Activated CD8-positive, alpha-beta memory T cell treated with anti-CD3 and anti-CD28 coated beads, Interleukin-2, amount 10 ng/mL, durations not matched to agents 7 days and 5 days (primary cell): ENCODE measurements around the gene RMND1. TPM values are rescaled to one million over a fixed set of nuclear protein-coding genes. Genes with fewer than 3 reads are reported as not detected.

ENCODE experiments used
- ATAC-seq: fragments of 150-1000 bp; cut with Tn5 transposase; one replicate; pipeline ENCODE4 v1.10.0; 2021; ENCODE audit warnings: moderate library complexity
- CTCF ChIA-PET: fragments of 350-600 bp; sonication (Branson Sonifier 250); formaldehyde crosslinking; loops from one replicate; lab custom pipeline; 2021; ENCODE audit warnings: antibody characterized with exemption; lab: Charles Lee
- DNase-seq: peaks from one replicate; pipeline ENCODE4 v3.0.0-alpha.2; 2020
- H3K27ac Mint-ChIP-seq: one replicate; pipeline ENCODE4 v1.8.0; 2021; ENCODE audit warnings: mild to moderate bottlenecking, mixed read lengths
- H3K27me3 Mint-ChIP-seq: one replicate; pipeline ENCODE4 v1.8.0; 2021; ENCODE audit warnings: mixed read lengths
- H3K36me3 Mint-ChIP-seq: one replicate; pipeline ENCODE4 v1.8.0; 2021; ENCODE audit warnings: mild to moderate bottlenecking, mixed read lengths
- H3K4me1 Mint-ChIP-seq: one replicate; pipeline ENCODE4 v1.8.0; 2021; ENCODE audit warnings: mixed read lengths
- H3K4me3 Mint-ChIP-seq: one replicate; pipeline ENCODE4 v1.8.0; 2021; ENCODE audit warnings: mild to moderate bottlenecking, moderate library complexity, mixed read lengths
- H3K9me3 Mint-ChIP-seq: one replicate; pipeline ENCODE4 v1.8.0; 2022; ENCODE audit warnings: low read depth, mixed read lengths
- total RNA-seq, 2 experiments: library from RNA; stranded (reverse); gene quantifications; one replicate each; pipeline ENCODE4 v1.2.3, GENCODE V29; 2021

The RMND1 gene, protein sequence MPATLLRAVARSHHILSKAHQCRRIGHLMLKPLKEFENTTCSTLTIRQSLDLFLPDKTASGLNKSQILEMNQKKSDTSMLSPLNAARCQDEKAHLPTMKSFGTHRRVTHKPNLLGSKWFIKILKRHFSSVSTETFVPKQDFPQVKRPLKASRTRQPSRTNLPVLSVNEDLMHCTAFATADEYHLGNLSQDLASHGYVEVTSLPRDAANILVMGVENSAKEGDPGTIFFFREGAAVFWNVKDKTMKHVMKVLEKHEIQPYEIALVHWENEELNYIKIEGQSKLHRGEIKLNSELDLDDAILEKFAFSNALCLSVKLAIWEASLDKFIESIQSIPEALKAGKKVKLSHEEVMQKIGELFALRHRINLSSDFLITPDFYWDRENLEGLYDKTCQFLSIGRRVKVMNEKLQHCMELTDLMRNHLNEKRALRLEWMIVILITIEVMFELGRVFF
- 10 to 100 TPM; 19.9 to 21.8 TPM for total RNA-seq

DNA sequence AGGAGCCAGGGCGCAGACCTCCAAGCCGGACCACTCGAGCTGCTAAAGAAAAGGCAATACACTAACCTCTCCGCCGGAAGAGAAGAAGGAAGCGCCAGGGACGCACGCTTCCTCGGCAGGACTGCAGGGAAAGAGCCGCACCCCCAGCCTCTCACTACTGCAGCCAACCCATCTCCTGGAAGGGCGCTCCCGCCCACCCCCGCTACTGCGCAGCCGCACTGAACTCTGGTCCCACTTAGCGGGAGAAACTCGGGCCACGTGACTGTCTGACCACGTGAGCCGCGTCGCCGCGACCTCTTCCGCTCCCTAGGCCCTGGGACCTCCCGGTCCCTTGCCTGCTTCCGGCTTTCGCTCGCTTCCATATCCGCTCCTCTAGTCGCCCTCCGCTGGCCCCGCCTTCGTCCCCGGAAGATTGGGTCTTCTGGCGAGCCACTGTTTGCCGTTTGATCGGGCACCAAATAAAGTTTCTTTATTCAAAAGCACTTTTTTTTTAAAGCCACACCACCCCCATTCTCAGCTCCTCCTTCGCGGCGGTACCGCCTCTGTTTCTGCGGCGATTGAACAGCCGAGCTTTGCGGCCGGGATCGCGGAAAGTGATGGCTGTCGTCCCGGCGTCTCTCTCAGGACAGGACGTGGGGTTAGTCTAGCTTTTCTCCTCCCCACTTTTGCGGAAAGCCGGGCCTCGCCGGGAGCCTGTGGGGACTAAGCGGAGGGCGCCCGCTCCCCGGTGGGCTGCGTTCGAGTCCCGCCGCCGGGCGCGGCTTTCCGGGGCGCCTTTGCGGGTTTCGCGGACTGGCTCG lies at the start of gene RMND1:
RMND1 (minus strand) TSS at position 177 of the 800 bp plus-strand sequence. CDS start 6,315 bp downstream, outside the sequence.
- DNase-seq (peak; percentile 100), ATAC-seq (peak; percentile 98)
- no peaks in the 10 kb centered on the region for H3K9me3 Mint-ChIP-seq
- H3K27ac Mint-ChIP-seq: peak within 1 kb of the TSS; percentile 93
- peaks cover 26% of the 10 kb centered on the region for H3K4me1 Mint-ChIP-seq
- no peaks in the 10 kb centered on the region for H3K27me3 Mint-ChIP-seq
- H3K36me3 Mint-ChIP-seq: peaks cover 10% of the 10 kb centered on the region
- CTCF ChIA-PET: interaction anchor here (0.6 to 2.0 kb wide), 6 partner anchors 10 to 80 kb away, joined by 3 to 11 read pairs (median 3); no protein-coding TSS in a partner anchor
- H3K4me3 Mint-ChIP-seq: peak within 1 kb of the TSS; percentile 95

DNA sequence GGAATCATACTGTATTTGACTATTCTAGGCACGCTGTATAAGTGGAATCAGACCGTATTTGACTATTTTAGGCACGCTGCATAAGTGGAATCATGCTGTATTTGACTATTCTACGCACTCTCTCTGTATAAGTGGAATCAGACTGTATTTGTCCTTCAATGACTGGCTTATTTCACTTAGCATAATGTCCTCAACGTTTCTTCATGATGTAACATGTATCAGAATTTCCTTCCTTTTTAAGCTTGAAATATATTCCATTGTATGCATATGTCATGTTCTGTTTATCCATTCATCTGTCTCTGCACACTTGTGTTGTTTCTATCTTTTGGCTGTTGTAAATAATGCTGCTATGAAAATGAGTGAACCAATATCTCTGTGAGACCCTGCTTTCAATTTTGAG lies 47.6 kb upstream of the RMND1 start:
- CTCF ChIA-PET: no interaction called here
- Mint-ChIP-seq H3K9me3 (no peaks in the 10 kb centered on the region), H3K4me3 (no peak overlapping the region), H3K27me3 (peaks cover 50% of the 10 kb centered on the region), H3K36me3 (peaks cover 1% of the 10 kb centered on the region), H3K4me1 (peaks cover 10% of the 10 kb centered on the region), H3K27ac (no peak overlapping the region)
- ATAC-seq (no peak), DNase-seq (no peak)

DNA sequence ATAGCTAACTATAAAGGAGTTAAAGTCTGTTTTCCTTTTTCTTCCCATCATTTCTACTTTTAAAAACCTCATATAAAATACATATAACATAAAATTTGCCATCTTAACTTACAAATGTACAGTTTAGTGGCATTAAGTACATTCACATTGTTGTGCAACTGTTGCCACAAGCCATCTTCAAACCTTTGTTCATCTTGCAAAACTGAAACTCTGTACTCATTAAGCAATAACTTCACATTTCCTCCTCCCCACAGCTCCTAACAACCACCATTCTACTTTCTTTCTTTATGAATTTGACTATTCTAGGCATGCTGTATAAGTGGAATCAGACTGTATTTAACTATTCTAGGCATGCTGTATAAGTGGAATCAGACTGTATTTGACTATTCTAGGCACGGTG lies 46.4 kb upstream of the RMND1 start:
- no peak overlapping the region for H3K27ac Mint-ChIP-seq
- H3K9me3 Mint-ChIP-seq: no peaks in the 10 kb centered on the region
- ATAC-seq (peak; percentile 47), DNase-seq (no peak)
- CTCF ChIA-PET: no interaction called here
- peaks cover 55% of the 10 kb centered on the region for H3K27me3 Mint-ChIP-seq
- H3K36me3 Mint-ChIP-seq: peaks cover 1% of the 10 kb centered on the region
- no peak overlapping the region for H3K4me3 Mint-ChIP-seq
- H3K4me1 Mint-ChIP-seq: peaks cover 16% of the 10 kb centered on the region

DNA sequence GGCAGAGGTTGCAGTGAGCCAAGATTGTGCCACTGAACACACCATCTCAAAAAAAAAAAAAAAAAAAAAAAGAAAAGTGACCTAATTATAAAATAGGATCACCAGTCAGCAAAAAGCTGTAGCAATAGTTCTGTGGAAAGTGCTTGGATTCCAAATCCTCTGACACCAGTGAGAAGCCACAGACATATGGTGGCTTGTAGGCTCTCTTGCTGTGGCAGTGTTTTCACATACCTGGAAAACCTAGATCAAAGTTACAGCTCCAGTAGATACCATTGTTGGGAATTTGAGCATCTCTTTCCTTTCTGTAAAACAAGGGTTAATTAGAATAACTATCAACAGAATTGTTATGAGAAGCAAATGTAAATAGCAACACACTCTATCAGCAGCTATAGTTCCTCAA lies 46.0 kb upstream of the RMND1 start:
- Mint-ChIP-seq H3K4me3 (no peak overlapping the region), H3K27me3 (peaks cover 59% of the 10 kb centered on the region), H3K27ac (no peak overlapping the region), H3K36me3 (peaks cover 1% of the 10 kb centered on the region), H3K9me3 (no peaks in the 10 kb centered on the region), H3K4me1 (peaks cover 18% of the 10 kb centered on the region)
- DNase-seq (no peak), ATAC-seq (no peak)
- CTCF ChIA-PET: no interaction called here

DNA sequence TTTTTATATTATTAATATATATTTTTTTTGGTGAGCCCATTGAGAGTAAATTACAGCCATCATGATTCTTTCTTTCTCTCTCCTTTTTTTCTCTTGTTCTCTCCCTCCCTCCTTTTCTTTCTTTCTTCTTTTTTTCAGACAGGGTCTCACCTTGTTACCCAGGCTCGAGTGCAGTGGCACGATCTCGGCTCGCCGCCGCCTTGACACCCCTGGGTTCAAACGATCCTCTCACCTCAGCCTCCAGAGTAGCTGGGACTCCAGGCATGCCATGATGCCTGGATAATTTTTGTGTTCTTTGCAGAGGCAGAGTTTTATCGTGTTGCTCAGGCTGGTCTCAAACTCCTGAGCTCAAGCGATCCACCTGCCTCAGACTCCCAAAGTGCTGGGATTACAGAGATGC lies 43.5 kb upstream of the RMND1 start:
- ATAC-seq (no peak), DNase-seq (no peak)
- Mint-ChIP-seq H3K9me3 (no peaks in the 10 kb centered on the region), H3K4me1 (peaks cover 18% of the 10 kb centered on the region), H3K36me3 (peaks cover 1% of the 10 kb centered on the region), H3K27ac (no peak overlapping the region), H3K27me3 (peaks cover 70% of the 10 kb centered on the region), H3K4me3 (no peak overlapping the region)
- CTCF ChIA-PET: no interaction called here

DNA sequence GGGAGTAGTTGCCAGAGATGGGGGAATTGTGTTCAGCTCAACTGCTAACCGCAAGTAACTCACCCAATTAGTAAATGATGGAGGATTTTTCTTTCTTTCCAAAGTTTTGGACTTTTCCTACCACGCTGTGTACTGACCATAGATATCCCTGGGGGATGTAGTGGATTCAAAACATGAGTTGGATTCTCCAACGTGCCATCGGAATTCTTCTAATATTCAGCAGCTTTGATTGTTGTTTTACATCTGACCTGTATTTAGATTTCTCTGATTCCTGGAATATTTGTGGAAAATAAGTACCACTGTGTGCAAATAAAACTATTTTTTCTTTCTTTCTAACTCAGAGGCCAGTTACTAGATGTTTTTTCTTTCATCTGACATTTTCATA lies 43.0 kb upstream of the RMND1 start:
- CTCF ChIA-PET: no interaction called here
- H3K4me1 Mint-ChIP-seq: peaks cover 18% of the 10 kb centered on the region
- H3K9me3 Mint-ChIP-seq: no peaks in the 10 kb centered on the region
- H3K27ac Mint-ChIP-seq: no peak overlapping the region
- ATAC-seq: no peak
- H3K27me3 Mint-ChIP-seq: peaks cover 68% of the 10 kb centered on the region
- peak overlapping the region; percentile 45 for H3K4me3 Mint-ChIP-seq
- DNase-seq: no peak
- peaks cover 1% of the 10 kb centered on the region for H3K36me3 Mint-ChIP-seq

DNA sequence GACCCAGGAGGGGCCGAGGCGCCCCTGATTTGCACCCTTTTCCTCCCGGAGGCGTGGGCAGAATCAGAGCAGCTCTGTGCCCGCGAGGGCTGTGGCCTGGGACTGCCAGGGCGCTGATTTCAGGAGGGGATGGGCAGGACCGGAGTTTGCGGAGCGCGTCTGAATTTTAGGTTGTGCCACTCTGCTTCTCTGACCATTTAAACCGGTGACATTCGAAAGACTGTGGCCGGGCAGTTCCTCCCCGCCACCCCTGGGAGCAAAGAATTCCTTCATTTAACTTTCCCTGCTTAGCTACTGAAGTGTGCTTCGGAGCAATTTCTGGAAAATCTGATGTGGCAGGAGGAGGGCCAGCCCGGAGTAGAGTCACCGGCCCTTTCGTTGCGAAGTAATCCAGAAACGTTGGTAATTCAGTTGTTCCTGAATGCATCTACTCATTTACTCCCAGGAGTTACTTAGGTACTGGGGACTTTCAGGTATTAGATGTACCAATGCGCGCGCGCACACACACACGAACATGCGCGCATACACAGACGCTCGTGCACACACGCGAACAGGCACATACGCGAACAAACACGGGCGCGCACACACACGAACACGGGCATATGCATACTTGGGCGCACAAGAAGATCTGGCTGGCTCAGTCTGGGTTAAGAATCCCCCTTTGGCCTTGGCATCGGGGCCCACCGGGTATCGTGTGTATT lies 42.5 kb upstream of the RMND1 start:
- DNase-seq: peak; percentile 48
- CTCF ChIA-PET: no interaction called here
- no peak overlapping the region for H3K27ac Mint-ChIP-seq
- peaks cover 63% of the 10 kb centered on the region for H3K27me3 Mint-ChIP-seq
- peak; percentile 53 for ATAC-seq
- H3K4me3 Mint-ChIP-seq: peak overlapping the region; percentile 45
- peaks cover 1% of the 10 kb centered on the region for H3K36me3 Mint-ChIP-seq
- H3K4me1 Mint-ChIP-seq: peaks cover 18% of the 10 kb centered on the region
- H3K9me3 Mint-ChIP-seq: no peaks in the 10 kb centered on the region

DNA sequence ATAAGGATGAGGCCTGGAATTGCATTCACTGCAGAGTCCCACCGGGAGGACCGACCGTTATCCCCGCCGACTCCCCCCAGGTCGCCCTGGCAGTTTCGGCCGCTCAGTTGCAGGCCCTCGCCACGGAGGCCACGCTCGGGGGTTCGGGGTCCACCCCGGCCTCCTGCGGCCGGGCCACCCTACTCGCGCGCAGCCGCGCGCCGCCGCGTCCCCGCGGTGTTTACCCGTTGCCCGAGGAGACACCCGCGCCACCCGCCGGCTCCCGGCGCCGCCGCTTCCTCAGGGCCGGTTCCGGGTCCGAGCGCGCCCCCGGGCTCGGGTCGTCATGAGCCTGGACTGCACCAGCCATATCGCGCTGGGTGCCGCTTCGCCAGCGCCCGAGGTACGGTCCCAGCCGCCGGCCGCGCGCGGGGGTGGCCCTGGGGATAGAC lies 41.9 kb upstream of the RMND1 start, which contains the start of gene CCDC170:
CCDC170 (plus strand) TSS at position 214 of the 431 bp plus-strand sequence; CDS start at position 326, 112 bp downstream.
- H3K4me3 Mint-ChIP-seq: peak within 1 kb of the TSS; percentile 45
- no peak within 1 kb of the TSS for H3K27ac Mint-ChIP-seq
- CTCF ChIA-PET: no interaction called here
- H3K9me3 Mint-ChIP-seq: no peaks in the 10 kb centered on the region
- H3K27me3 Mint-ChIP-seq: peaks cover 69% of the 10 kb centered on the region
- DNase-seq: no peak
- peak; percentile 61 for ATAC-seq
- peaks cover 1% of the 10 kb centered on the region for H3K36me3 Mint-ChIP-seq
- H3K4me1 Mint-ChIP-seq: peaks cover 18% of the 10 kb centered on the region

DNA sequence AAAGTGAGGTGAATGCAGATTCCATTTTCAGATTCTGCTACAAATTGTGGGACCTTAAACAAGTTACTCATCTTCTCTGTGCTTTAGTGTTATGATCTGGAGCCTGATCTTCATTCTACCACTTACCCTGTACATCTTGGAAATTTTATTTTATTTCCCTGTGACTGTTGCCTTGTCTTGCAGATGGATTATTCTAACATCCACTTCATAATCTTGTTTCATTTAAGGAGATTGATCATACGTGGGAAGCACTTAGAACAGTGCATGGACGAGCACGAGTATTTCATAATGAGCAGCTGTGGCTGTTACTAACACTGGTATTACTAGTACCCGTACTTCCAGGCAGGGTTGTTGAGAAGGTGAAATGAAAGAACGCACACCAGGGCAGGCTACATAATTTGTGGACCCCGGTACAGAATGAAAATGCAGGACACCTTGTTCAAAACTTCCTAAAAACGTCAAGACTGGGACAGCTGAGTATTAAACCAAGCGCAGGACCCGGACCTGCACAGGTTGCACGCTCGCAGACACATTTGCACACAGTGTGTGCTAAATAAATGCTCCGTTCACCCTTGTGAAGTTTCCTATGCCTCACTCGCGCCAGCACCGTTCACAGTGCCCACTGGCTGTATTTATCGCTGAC lies 41.4 kb upstream of the RMND1 start:
- CTCF ChIA-PET: interaction anchor here (1.3 to 1.5 kb wide), 2 partner anchors 11 to 169 kb away, joined by 3 to 5 read pairs; no protein-coding TSS in a partner anchor
- Mint-ChIP-seq H3K4me1 (peaks cover 13% of the 10 kb centered on the region), H3K27me3 (peaks cover 68% of the 10 kb centered on the region), H3K36me3 (peaks cover 1% of the 10 kb centered on the region), H3K4me3 (peak overlapping the region; percentile 27), H3K9me3 (no peaks in the 10 kb centered on the region), H3K27ac (no peak overlapping the region)
- ATAC-seq (no peak), DNase-seq (no peak)

DNA sequence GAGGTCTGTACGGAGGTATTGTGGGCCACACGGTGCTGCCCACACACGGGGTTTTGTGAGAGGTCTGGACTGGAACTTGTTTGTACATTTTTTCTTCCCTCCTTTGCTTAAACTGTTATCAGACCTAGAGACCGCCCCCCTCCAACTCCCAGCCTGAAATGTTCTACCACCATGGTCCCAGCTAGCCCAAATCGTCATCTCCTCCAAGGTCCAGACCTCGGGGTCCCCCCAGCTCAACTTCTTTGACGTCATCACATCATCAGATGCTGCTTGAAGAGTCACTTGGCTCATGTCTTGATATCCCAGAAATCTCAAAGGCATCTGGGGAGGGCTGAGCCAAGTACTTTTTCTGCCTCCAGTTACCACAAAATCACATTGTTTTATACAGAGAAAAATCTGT lies 39.1 kb upstream of the RMND1 start:
- Mint-ChIP-seq H3K27me3 (peaks cover 60% of the 10 kb centered on the region), H3K36me3 (peaks cover 1% of the 10 kb centered on the region), H3K9me3 (no peaks in the 10 kb centered on the region), H3K27ac (no peak overlapping the region), H3K4me1 (peaks cover 12% of the 10 kb centered on the region), H3K4me3 (no peak overlapping the region)
- DNase-seq (no peak), ATAC-seq (no peak)
- CTCF ChIA-PET: interaction anchor here (0.9 to 1.6 kb wide), 3 partner anchors 18 to 136 kb away, joined by 3 read pairs; no protein-coding TSS in a partner anchor

DNA sequence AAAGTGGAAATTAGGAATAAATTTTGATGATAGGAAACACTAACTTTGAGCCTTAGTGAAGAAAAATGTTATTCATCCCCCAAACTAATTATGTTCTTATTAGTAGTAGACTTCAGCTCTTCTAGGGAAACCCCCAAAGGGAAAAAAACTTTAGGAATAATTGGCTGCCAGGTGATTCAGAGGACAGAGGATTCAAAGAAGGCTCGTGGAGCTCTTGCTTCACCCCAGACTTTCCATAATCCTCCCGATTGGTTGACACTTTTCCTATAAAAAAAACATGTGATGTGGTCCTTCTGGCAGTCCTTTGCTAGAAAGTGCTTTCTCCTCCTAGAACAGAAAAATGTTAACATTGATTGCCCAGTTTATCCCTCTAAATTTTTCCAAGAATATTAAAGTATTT lies 36.3 kb upstream of the RMND1 start:
- CTCF ChIA-PET: interaction anchor here (0.8 to 1.0 kb wide), 2 partner anchors 47 to 49 kb away, joined by 3 read pairs; no protein-coding TSS in a partner anchor
- peaks cover 37% of the 10 kb centered on the region for H3K27me3 Mint-ChIP-seq
- H3K36me3 Mint-ChIP-seq: peaks cover 3% of the 10 kb centered on the region
- DNase-seq: no peak
- H3K27ac Mint-ChIP-seq: no peak overlapping the region
- no peak overlapping the region for H3K4me3 Mint-ChIP-seq
- H3K4me1 Mint-ChIP-seq: peaks cover 4% of the 10 kb centered on the region
- ATAC-seq: no peak
- H3K9me3 Mint-ChIP-seq: no peaks in the 10 kb centered on the region

DNA sequence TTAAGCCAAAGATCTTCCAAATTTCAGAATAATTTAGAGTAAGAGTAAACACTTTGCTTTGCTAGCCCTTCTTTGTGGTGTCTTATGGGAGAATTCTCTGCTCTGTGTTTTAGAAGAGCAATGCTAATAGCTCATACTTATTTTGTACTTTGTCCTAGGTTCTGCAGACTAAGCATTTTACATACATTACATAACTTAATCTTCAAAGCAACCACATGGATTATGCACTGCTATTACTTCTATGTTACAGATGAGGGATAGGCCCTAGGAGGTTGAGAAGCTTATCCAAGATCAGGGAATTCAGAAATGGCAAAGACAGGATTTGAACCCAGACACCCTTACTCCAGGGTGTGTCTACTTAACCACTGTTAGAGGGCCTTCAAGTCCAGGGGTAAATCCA lies 32.1 kb upstream of the RMND1 start:
- CTCF ChIA-PET: interaction anchor here (0.6 to 1.4 kb wide), 2 partner anchors 8 to 311 kb away, joined by 3 to 4 read pairs; no protein-coding TSS in a partner anchor
- Mint-ChIP-seq H3K4me1 (peaks cover 15% of the 10 kb centered on the region), H3K27ac (no peak overlapping the region), H3K36me3 (peaks cover 3% of the 10 kb centered on the region), H3K4me3 (no peak overlapping the region), H3K27me3 (peaks cover 11% of the 10 kb centered on the region), H3K9me3 (no peaks in the 10 kb centered on the region)
- DNase-seq (no peak), ATAC-seq (no peak)
